NCI-H146 (cell line): ENCODE results near the gene SLC9A9.

Experiments
- DNase-seq: peaks from one replicate; lab custom pipeline; 2025; lab: John Stamatoyannopoulos, UW

Gene SLC9A9

DNA sequence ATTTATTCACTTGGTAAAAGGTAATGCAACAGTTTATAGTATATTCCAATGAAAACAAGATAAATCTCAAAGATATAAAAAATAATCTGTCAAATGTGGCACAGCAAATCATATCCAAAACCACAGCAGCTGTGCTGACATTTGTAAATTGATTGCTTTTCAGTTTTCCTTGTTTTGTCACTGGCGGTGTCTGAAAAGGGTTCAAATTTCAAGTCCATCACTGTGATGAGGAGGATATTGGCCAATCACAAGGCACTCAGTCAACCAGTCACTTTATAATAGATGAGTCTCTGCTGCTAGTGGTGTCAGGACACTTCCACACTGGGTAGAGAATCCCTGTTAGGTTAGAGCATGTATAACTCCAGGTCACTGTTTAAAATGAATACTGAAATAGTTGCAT, 154.8 kb downstream of the SLC9A9 start:
- peak; percentile 50 for DNase-seq

DNA sequence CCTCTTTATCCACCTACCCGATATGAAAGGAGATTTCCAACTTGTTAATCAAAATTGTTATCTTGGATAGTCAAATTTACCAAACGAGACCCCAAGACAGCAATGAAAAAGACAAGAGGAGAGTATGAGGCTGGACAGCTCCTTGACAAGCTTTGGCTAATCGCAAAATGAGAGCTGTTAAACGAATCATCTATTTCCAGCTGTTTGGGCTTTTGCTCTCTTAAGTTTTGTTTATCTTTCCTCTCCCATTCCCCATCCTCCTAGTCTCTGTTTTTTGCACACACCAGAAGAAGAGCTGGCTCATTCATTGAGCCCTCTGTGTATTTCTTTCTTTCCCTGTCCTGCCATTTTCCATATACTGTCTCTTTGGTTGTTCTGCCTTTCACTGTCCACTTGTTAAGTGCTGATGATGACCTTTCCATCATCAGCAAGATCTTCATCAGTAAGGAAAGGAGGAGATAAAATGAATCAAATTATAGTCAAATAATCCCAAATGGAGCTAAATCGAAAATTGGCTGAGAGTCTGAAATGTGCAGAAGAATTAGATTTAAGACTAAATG, 161.6 kb downstream of the SLC9A9 start:
- DNase-seq: no peak

- DNase-seq: no peak
These were observed 162.8 kb downstream of the SLC9A9 start for GRCh38 chr3:143685491-143685890.

GRCh38 chr3:143677430-143677829, 170.8 kb downstream of the SLC9A9 start:
- no peak for DNase-seq

DNA sequence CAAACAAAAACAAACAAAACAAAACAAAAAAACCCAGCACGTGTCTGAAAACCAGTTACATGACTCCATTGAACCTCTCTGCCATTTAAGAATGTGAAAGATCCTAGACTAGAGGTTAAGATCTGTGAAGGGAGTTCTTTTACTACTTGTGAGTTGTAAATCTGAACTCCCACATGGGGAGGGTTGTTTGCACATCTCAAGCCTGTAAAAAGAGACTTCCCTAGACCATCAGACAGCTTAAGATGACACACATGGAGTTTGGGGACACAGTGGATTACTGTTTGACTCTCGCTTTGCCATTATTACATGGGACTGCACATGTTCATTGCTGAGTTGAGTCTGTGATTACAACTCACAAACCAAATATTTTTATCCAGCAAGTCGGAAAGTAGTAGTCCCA, 171.5 kb downstream of the SLC9A9 start:
- no peak for DNase-seq

DNA sequence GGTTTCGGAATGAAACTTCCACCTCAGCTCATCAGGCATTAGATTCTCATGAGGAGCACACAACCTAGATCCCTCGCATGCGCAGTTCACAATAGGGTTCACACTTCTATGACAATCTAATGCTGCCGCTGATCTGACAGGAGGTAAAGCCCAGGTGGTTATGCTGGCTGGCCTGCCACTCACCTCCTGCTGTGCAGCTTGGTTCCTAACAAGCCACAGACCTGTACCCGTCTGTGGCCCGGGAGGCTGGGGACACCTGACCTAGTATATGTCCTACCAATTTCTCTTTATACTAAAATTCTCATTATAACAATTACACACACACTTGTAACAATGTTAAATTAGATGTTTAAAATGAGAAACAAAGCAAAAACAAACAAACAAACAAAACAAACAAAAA, 172.2 kb downstream of the SLC9A9 start:
- DNase-seq: peak; percentile 28

- DNase-seq: peak; percentile 85
These were observed 173.9 kb downstream of the SLC9A9 start for GRCh38 chr3:143674100-143674968.

DNA sequence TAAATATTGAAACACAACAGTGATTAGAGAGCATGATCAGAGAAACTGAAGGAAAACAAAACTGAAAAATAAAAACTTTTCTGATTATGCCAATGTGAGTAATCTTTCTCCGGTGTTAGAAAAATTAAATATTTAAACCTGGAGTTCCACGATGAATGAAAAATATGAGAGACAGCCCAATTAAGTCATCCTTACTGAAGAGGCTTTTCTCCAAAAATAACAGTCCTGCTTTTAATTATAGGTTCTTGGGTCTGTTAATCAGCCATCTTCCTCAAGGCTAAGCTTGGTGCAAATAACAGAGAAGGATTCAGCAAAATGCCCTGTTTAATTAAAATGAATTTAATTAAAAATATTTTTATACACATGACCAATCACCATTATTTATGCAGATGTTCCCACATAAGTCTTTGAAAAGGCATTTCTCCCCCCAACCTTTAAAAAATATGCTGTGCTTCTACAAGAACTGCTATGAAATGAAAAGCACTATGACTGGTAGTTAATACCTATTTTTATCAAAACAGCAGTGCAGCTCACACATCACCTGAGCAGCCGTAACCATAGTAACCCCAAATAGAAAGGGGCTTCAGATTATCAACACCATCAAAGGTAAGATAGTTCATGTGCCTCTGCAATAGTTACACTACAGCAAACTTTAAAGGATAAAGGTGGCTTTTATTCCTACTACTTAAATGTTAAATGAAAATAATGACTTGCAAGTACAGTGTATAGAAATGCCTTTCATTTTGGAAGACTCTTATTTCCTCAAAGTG, 175.7 kb downstream of the SLC9A9 start:
- peak; percentile 30 for DNase-seq

DNA sequence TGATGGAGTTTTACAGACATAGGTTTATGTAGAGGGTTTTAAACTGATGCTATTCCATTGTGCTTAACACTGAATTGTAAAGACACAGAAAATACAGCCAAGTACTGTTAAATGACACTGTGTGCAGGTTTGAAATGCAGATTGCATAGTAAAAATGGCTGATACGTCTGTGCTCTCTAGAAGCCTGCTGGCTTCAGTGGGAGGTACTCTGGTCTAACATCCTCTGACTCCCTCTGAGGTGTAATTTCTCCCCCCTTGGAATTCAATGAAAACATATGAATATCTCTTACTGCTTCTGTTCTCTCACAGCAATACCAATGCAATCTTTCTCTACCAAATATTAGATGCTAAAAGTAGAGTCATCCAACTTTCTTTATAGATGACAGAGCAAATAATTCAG, 176.6 kb downstream of the SLC9A9 start:
- no peak for DNase-seq

DNA sequence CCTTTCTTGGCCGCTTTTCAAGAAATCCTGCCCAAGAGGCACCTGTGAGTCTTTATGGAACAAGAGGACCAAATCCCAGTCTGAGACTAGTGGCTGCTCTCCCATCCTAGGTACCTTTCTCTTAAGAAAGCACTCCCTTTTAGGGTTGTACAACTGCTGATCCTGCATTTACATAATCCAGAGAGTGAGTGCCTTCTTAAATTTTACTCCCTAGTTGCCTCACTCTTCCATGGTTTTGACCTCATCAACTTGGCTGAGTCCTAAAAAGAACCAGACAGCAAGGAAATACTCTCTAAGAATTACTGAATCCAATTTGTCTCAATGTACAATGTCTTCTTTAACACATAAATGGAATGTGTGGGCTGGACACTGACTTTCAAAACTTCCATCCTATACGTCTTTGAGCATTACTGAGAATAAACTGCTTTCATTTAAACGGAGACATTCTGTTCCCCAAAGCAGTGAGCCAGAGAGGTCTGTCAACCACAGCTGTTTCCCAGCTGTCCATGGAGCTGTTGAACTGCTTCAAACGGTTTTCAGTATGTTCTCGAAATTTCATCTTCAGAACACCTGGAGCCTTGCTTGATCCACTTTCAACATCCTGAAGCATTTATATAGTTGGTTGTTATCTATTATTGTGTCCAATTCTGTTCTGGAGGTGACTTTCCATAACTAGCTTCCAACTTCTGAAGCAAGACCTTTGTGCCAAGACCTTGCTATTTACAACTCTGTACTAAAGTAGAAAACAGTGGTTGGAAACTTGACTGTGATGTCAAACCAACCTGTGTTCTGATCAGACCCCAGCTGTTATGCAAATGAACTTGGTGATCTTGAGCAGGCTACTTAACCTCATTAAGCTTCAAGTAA, 179.1 kb downstream of the SLC9A9 start:
- DNase-seq: no peak

DNA sequence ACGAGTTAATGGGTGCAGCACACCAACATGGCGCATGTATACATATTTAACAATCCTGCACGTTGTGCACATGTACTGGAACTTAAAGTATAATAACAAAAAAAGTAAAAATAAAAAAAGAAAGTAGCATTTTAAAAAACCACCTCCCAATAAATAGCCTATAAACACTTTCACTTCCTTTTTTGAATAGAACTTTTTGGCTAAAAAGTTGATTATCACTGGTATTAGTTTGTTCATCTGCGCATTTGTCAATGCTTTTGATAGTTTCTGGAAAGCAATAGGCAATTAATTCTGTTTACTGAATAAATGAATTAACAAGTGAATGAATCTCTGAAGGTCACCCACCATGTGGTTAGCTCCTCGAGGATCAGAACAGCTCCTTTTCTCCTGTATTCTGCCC, 179.9 kb downstream of the SLC9A9 start:
- no peak for DNase-seq

- no peak for DNase-seq
These were observed 186.6 kb downstream of the SLC9A9 start for GRCh38 chr3:143661677-143662076.

- no peak for DNase-seq
These were observed 189.4 kb downstream of the SLC9A9 start for GRCh38 chr3:143658861-143659260.

- no peak for DNase-seq
These were observed 190.2 kb downstream of the SLC9A9 start for GRCh38 chr3:143658116-143658515.

GRCh38 chr3:143657391-143657790, 190.9 kb downstream of the SLC9A9 start:
- no peak for DNase-seq

DNA sequence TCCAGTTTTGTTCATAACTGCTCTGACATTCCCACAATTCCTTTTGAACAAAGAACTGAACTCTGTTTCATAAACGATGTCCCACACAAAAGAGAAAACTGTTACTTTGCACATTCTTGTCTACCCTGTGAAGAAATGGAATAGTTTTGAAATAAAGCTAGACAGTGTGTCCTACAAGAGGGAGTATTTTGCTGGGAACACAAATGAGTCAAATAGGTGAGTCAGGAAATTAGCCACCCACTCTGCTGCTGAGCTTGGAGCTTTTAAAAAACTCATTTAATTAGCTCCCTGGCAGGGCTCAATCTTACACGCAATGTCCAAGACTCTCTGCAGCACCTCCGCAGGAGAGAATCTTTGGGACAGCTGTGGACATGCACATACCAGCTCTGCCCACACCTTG, 193.4 kb downstream of the SLC9A9 start:
- no peak for DNase-seq

DNA sequence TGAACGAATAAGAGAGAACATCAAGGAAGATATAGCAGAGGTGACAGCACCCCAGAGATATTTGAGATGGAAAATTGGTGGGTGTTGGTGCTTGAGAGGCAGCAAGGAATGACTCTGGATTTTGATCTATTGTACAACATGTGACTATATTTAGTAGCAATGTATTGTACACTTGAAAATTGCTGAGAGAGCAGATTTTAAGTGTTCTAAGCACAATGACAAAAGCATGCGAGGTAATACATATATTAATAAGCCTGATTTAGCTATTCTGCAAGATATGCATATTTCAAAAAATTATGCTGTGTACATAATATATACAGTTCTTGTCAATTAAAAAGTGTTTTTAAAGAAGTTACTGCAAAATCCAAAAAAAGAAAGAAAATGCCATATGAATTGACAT, 194.3 kb downstream of the SLC9A9 start:
- DNase-seq: no peak

DNA sequence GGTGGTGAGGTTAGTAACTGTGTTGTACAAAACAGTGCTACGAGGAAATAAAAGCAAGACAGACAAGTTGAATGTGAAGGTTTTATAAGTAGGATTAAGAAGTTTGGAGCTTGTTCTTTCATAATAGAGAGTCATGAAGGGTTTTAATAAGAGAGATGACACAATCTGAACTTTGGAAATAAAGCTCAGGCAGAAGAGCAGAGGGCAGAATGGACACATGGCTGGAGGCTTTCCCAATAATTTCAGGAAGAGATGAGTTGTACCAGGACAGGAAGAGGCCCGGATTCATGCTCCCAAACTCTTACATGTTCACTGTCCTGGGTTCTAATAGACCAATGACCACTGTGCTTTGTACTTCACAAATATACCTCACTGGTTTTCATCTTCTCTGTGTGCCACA, 194.8 kb downstream of the SLC9A9 start:
- no peak for DNase-seq

GRCh38 chr3:143652118-143652517, 196.2 kb downstream of the SLC9A9 start:
- DNase-seq: no peak

- DNase-seq: no peak
These were observed 197.4 kb downstream of the SLC9A9 start for GRCh38 chr3:143650827-143651226.

GRCh38 chr3:143650120-143650519, 198.1 kb downstream of the SLC9A9 start:
- no peak for DNase-seq

DNA sequence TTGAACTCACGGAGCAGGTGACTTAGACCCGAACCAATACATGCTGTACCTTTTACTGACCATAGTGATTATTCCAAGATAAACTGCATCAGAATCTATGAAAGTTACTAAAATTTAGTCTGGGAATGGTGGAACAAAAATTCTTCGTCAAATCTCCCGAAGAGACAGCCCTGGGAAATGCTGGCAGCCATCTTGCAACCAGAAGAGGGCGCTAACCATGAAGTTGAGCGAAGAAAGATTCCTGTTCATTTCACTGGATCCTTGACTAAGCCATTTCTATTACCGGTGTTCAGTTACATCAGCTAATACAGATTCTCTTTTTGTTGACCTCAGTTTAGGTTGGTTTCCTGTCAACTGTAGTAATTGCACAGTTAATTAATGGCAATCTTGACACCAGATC, 199.6 kb downstream of the SLC9A9 start:
- peak; percentile 28 for DNase-seq
